Upper lobe of left lung (tissue), 4 donors: ENCODE data around the gene PRORP.

Experiments used
- CTCF ChIP-seq, 6 experiments: fragments of 450-650 bp in 4 of 6; fragments of 200-600 bp in 2 of 6; sonication (generic) in 2 of 6; IDR thresholded peaks; one replicate each; pipeline ENCODE4 v1.5.1; 2016 to 2019; ENCODE audit warnings: antibody characterized with exemption in 6 of 6
- EP300 ChIP-seq, 4 donors: sonication (generic); formaldehyde crosslinking; IDR thresholded peaks; one replicate each; pipeline ENCODE4 v1.5.1; 2017; ENCODE audit warnings: antibody characterized with exemption in 4 of 4, control low read depth in 2 of 4
- POLR2A ChIP-seq, 4 donors: fragments of 450-650 bp; IDR thresholded peaks; one replicate each; pipeline ENCODE4 v1.5.1; 2016 to 2017; ENCODE audit warnings: antibody characterized with exemption in 4 of 4, mild to moderate bottlenecking in 2 of 4
- POLR2AphosphoS5 ChIP-seq, 2 donors: sonication (generic); formaldehyde crosslinking; IDR thresholded peaks; one replicate each; pipeline ENCODE4 v1.5.1; 2017; ENCODE audit warnings: antibody characterized with exemption in 2 of 2

- no peak for TF ChIP-seq CTCF (IDR thresholded peaks at IDR 0.05)
- no peak for TF ChIP-seq POLR2AphosphoS5 (IDR thresholded peaks at IDR 0.05)
- TF ChIP-seq EP300 (IDR thresholded peaks at IDR 0.05), result no peak
- TF ChIP-seq POLR2A (IDR thresholded peaks at IDR 0.05), result no peak
These were observed 33.6 kb downstream of the PRORP start for GRCh38 chr14:35155962-35156361.
